Measurements from ENCODE around the gene LGR6.
"Not testable (repeated sequence)": the region's sequence is repeated elsewhere in the genome, so short reads cannot be mapped to it uniquely, and the experiment has no call there.

Gene LGR6

GRCh38 chr1:202352583-202353197, 159.1 kb downstream of the LGR6 start:
- not testable (repeated sequence) for DNase-seq

- DNase-seq: no peak
Observed at GRCh38 chr1:202355944-202356553, 162.4 kb downstream of the LGR6 start.

GRCh38 chr1:202357506-202357905, 163.9 kb downstream of the LGR6 start:
- DNase-seq: no peak

- DNase-seq: no peak
Observed at GRCh38 chr1:202361224-202361623, 167.6 kb downstream of the LGR6 start.

- peak; percentile 90 for DNase-seq
Observed at GRCh38 chr1:202361701-202362100, 168.1 kb downstream of the LGR6 start.

- peak; percentile 43 for DNase-seq
Observed at GRCh38 chr1:202362212-202362611, 168.6 kb downstream of the LGR6 start.

- DNase-seq: no peak
Observed at GRCh38 chr1:202365092-202365815, 171.7 kb downstream of the LGR6 start.

- no peak for DNase-seq
Observed at GRCh38 chr1:202367271-202367670, 173.7 kb downstream of the LGR6 start.

Data from eye (tissue), 1 donor.